ENCODE results near the gene PDP2. TPM values are rescaled to one million over a fixed set of nuclear protein-coding genes. Genes with fewer than 3 reads are reported as not detected.

Gene PDP2
- total RNA-seq, 1 experiment from 2014 or later, result 28.4 TPM

DNA sequence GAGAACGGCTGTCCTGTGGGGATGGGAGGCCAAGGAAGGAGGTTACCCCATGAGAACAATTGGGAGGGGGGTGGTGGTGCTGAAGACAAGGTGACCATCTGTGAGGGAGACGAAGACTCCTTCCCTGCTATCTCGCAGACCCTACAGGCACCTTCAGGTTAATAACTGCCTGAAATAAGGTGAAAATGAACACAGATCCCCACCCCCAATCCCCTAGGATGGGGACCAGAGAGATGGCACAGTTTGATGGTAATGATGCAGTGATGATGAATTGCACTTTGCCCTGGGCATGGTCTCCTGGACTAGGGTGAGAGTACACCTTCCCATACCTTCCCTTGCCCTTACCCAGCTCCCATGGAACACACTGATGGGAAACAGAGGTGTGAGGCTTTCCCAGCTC is 48.1 kb upstream of the PDP2 start (continued):
- TF ChIP-seq, protein P1, sequence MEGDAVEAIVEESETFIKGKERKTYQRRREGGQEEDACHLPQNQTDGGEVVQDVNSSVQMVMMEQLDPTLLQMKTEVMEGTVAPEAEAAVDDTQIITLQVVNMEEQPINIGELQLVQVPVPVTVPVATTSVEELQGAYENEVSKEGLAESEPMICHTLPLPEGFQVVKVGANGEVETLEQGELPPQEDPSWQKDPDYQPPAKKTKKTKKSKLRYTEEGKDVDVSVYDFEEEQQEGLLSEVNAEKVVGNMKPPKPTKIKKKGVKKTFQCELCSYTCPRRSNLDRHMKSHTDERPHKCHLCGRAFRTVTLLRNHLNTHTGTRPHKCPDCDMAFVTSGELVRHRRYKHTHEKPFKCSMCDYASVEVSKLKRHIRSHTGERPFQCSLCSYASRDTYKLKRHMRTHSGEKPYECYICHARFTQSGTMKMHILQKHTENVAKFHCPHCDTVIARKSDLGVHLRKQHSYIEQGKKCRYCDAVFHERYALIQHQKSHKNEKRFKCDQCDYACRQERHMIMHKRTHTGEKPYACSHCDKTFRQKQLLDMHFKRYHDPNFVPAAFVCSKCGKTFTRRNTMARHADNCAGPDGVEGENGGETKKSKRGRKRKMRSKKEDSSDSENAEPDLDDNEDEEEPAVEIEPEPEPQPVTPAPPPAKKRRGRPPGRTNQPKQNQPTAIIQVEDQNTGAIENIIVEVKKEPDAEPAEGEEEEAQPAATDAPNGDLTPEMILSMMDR (IDR thresholded peaks at IDR 0.05), result no peak
- TF ChIP-seq, protein P2, sequence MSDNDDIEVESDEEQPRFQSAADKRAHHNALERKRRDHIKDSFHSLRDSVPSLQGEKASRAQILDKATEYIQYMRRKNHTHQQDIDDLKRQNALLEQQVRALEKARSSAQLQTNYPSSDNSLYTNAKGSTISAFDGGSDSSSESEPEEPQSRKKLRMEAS (CRISPR knock-in tag; IDR thresholded peaks at IDR 0.05), result no peak
- no peak for TF ChIP-seq E2F1 (CRISPR knock-in tag; IDR thresholded peaks at IDR 0.05)

DNA sequence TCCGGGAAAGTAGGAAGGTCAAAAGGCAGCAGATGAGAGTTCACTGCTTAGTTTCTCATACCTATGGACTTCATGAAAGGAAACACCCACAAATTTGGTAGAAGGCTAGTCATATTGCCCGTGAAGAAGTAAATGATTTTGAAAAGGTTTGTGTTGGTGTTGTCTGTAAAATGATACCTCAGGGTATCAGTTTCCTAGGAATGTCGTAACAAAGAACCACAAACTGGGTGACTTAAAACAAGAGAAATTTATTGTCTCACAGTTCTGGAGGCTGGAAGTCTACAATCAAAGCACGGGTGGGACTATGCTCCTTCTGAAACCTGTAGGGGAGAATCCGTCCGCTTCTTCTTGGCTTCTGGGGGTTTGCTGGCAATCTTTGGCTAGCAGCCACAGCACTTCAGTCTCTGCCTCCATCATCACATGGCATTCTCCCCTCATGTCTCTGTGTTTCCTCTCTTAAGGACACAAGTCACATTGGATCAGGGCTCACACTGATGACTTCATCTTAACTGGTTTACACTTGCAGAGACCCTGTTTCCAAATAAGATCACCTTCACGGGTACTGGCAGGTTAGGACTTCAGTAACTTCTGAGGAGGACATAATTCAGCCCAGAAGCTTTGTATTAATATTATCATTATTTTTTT is 47.5 kb upstream of the PDP2 start:
- H3K9me3 Mint-ChIP-seq, result no peaks in the 10 kb centered on the region
- H3K27me3 Mint-ChIP-seq (ENCODE audit: low read depth), result peaks cover 24% of the 10 kb centered on the region
- peaks cover 4% of the 10 kb centered on the region for H3K36me3 Mint-ChIP-seq
- DNase-seq (ENCODE audit: low spot score) (no peak), ATAC-seq (no peak)
- H3K27ac Mint-ChIP-seq, result no peak overlapping the region
- POLR2A ChIA-PET, result no interaction called here
- CTCF ChIA-PET, result interaction anchor here (4.7 kb wide), 1 partner anchor 35 kb away, joined by 100 read pairs; no protein-coding TSS in a partner anchor
- H3K4me1 Mint-ChIP-seq, result peaks cover 17% of the 10 kb centered on the region
- no peak overlapping the region for H3K4me3 Mint-ChIP-seq
- TF ChIP-seq NR3C1 (CRISPR knock-in tag; conservative IDR thresholded peaks at IDR 0.05; ENCODE audit: low read depth) (no peak), ETV6 (CRISPR knock-in tag; IDR thresholded peaks at IDR 0.05) (no peak), E2F4 (CRISPR knock-in tag; IDR thresholded peaks at IDR 0.05; ENCODE audit: borderline replicate concordance, low read depth) (no peak), HMGXB4 (CRISPR knock-in tag; IDR thresholded peaks at IDR 0.05) (no peak), KAT7 (CRISPR knock-in tag; IDR thresholded peaks at IDR 0.05; ENCODE audit: borderline replicate concordance) (no peak), SMAD3 (CRISPR knock-in tag; IDR thresholded peaks at IDR 0.05; ENCODE audit: borderline replicate concordance) (no peak), GTF2I (CRISPR knock-in tag; conservative IDR thresholded peaks at IDR 0.05) (no peak), TEAD4 (CRISPR knock-in tag; IDR thresholded peaks at IDR 0.05) (no peak), ATF3 (CRISPR knock-in tag; conservative IDR thresholded peaks at IDR 0.05) (no peak), FOXP4 (CRISPR knock-in tag; IDR thresholded peaks at IDR 0.05) (no peak), HMGA2 (CRISPR knock-in tag; IDR thresholded peaks at IDR 0.05) (no peak), ZNF281 (CRISPR knock-in tag; IDR thresholded peaks at IDR 0.05) (no peak), SMAD4 (CRISPR knock-in tag; IDR thresholded peaks at IDR 0.05) (no peak)
- TF ChIP-seq, protein P3, sequence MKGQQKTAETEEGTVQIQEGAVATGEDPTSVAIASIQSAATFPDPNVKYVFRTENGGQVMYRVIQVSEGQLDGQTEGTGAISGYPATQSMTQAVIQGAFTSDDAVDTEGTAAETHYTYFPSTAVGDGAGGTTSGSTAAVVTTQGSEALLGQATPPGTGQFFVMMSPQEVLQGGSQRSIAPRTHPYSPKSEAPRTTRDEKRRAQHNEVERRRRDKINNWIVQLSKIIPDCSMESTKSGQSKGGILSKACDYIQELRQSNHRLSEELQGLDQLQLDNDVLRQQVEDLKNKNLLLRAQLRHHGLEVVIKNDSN (CRISPR knock-in tag; IDR thresholded peaks at IDR 0.05), result no peak
- TF ChIP-seq, protein P4, sequence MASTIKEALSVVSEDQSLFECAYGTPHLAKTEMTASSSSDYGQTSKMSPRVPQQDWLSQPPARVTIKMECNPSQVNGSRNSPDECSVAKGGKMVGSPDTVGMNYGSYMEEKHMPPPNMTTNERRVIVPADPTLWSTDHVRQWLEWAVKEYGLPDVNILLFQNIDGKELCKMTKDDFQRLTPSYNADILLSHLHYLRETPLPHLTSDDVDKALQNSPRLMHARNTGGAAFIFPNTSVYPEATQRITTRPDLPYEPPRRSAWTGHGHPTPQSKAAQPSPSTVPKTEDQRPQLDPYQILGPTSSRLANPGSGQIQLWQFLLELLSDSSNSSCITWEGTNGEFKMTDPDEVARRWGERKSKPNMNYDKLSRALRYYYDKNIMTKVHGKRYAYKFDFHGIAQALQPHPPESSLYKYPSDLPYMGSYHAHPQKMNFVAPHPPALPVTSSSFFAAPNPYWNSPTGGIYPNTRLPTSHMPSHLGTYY (CRISPR knock-in tag; IDR thresholded peaks at IDR 0.05), result no peak
- TF ChIP-seq, protein P1 (IDR thresholded peaks at IDR 0.05), result no peak

All from WTC11 (cell line).